Measurements from ENCODE around the gene DIRAS1.

GRCh38 chr19:2693492-2694160, 27.5 kb downstream of the DIRAS1 start:
- TF ChIP-seq CTCF (conservative IDR thresholded peaks at IDR 0.05 in 1 of 2, IDR thresholded peaks at IDR 0.05 in 1 of 2; ENCODE audit: extremely low read depth in 1 of 2, insufficient read depth in 1 of 2, low read depth in 1 of 2, low read length in 2 of 2) (no peak), EZH2 (IDR thresholded peaks at IDR 0.05; ENCODE audit: borderline replicate concordance, low read length) (no peak)
